ENCODE measurements around the gene ZNF592.

GRCh38 chr15:84791763-84792162, 43.4 kb downstream of the ZNF592 start:
- TF ChIP-seq CTCF (IDR thresholded peaks at IDR 0.05) (no peak), POLR2A (IDR thresholded peaks at IDR 0.05) (no peak)

Measured in heart left ventricle (tissue), 13 donors.